K562 (cell line): ENCODE measurements around the gene BCL10. TPM values are rescaled to one million over a fixed set of nuclear protein-coding genes. Genes with fewer than 3 reads are reported as not detected.

ENCODE experiments used
- ATAC-seq: fragments of 200-7000 bp; cut with Tn5 transposase; 3 replicates; pipeline ENCODE4 v1.9.1; 2020; ENCODE audit warnings: moderate library complexity
- BruUV-seq: library from RNA; stranded (reverse); fragments of 400-500 nt; replicated peaks from 2 replicates; lab custom pipeline; 2021; lab: Mats Ljungman, UMichigan
- CTCF ChIA-PET: fragments of 300-600 bp; formaldehyde crosslinking; extraction: SDS; loops from one replicate; lab custom pipeline; 2021; ENCODE audit warnings: low intra/inter-chr PET ratio; lab: Yijun Ruan, JAX
- POLR2A ChIA-PET: fragments of 300-600, 350-650 bp; sonication (Branson Sonifier 250); formaldehyde crosslinking; extraction: SDS; loops from one replicate; lab custom pipeline; 2021; ENCODE audit warnings: antibody characterized with exemption, inconsistent platforms; lab: Yijun Ruan, JAX
- DNase-seq, 4 experiments: peaks; one replicate each; pipeline versions ENCODE4 v3.0.0 to v3.0.0-alpha.2; 2011 to 2018; ENCODE audit warnings: low spot score in 3 of 4, mixed read lengths in 3 of 4; ENCODE audit errors: extremely low read depth in 1 of 4
- FAIRE-seq: peaks from 2 replicates; lab custom pipeline; 2011; peaks lifted over from hg19 to GRCh38; lab: Jason Lieb, UNC
- H2AFZ ChIP-seq: 2 replicates; pipeline ENCODE4 v1.6.0; 2011; ENCODE audit warnings: low read depth, low read length, control low read depth, inconsistent platforms
- H3K27ac ChIP-seq: fragments of 200-600 bp; 3 replicates; pipeline ENCODE4 v1.8.0; 2011; ENCODE audit warnings: low read depth, mild to moderate bottlenecking, control low read depth, inconsistent platforms, low read length, moderate library complexity, mixed read lengths; ENCODE audit errors: extremely low read depth
- H3K27me3 ChIP-seq, 2 experiments: fragments of 300-600 bp in 1 of 2; 2 replicates in 1 of 2; 3 replicates in 1 of 2; pipeline versions ENCODE4 v1.6.0 to v1.8.0; 2011; ENCODE audit warnings: inconsistent platforms in 2 of 2, low read length in 2 of 2, mild to moderate bottlenecking in 1 of 2, mixed read lengths in 1 of 2, moderate library complexity in 1 of 2; ENCODE audit not compliant: control insufficient read depth in 2 of 2, insufficient read depth in 2 of 2
- H3K36me3 ChIP-seq: fragments of 300-600 bp; 3 replicates; pipeline ENCODE4 v1.8.0; 2011; ENCODE audit warnings: mild to moderate bottlenecking, low read length, inconsistent platforms; ENCODE audit not compliant: control insufficient read depth, insufficient read depth
- H3K4me1 ChIP-seq, 2 experiments: fragments of 200-600 bp in 1 of 2; replicated peaks in 1 of 2; 2 replicates in 1 of 2; 3 replicates in 1 of 2; pipeline versions ENCODE4 v1.5.1 to v1.8.0; 2011; ENCODE audit warnings: inconsistent platforms in 2 of 2, low read length in 2 of 2, mild to moderate bottlenecking in 1 of 2, mixed read lengths in 1 of 2, moderate library complexity in 1 of 2; ENCODE audit not compliant: control insufficient read depth in 2 of 2, insufficient read depth in 2 of 2
- H3K4me2 ChIP-seq: 2 replicates; pipeline ENCODE4 v1.6.1; 2011; ENCODE audit warnings: low read length, control low read depth, inconsistent platforms, mixed read lengths; ENCODE audit not compliant: insufficient read depth
- H3K4me3 ChIP-seq: fragments of 200-600 bp; sonication (generic), shearing (Covaris generic); 2 replicates; pipeline ENCODE4 v1.5.1; 2016; ENCODE audit warnings: control low read depth, inconsistent platforms
- H3K79me2 ChIP-seq: fragments of 200-600 bp; 3 replicates; pipeline ENCODE4 v1.8.0; 2011; ENCODE audit warnings: low read length, inconsistent platforms; ENCODE audit not compliant: control insufficient read depth, insufficient read depth
- H3K9ac ChIP-seq, 2 experiments: 2 replicates each; pipeline versions ENCODE4 v1.6.0 to v1.6.1; 2011; ENCODE audit warnings: low read depth in 2 of 2, low read length in 2 of 2, control low read depth in 1 of 2, inconsistent platforms in 1 of 2, mild to moderate bottlenecking in 1 of 2, mixed read lengths in 1 of 2; ENCODE audit not compliant: insufficient read depth in 1 of 2
- H3K9me1 ChIP-seq: one replicate; pipeline ENCODE4 v1.6.0; 2011; ENCODE audit warnings: inconsistent platforms, mild to moderate bottlenecking, low read length, moderate library complexity; ENCODE audit not compliant: control insufficient read depth, insufficient read depth
- H3K9me3 ChIP-seq: replicated peaks from 2 replicates; pipeline ENCODE4 v1.5.1; 2011; ENCODE audit warnings: low read depth, low read length, inconsistent platforms; ENCODE audit not compliant: control insufficient read depth, insufficient read depth
- H4K20me1 ChIP-seq: replicated peaks from 2 replicates; pipeline ENCODE4 v1.6.1; 2011; ENCODE audit warnings: low read length, inconsistent platforms, mixed read lengths; ENCODE audit not compliant: control insufficient read depth, insufficient read depth
- BDP1 ChIP-seq: IDR thresholded peaks from 3 replicates; pipeline ENCODE4 v1.6.1; 2011; ENCODE audit not compliant: insufficient read length, insufficient read depth
- C11orf30 ChIP-seq: fragments of 450-650 bp; IDR thresholded peaks from 2 replicates; pipeline ENCODE4 v1.6.1; 2016; ENCODE audit warnings: low read depth, mild to moderate bottlenecking
- EGR1 ChIP-seq: fragments of 450-650 bp; conservative IDR thresholded peaks from 2 replicates; pipeline ENCODE4 v1.6.1; 2017; ENCODE audit warnings: mild to moderate bottlenecking
- ESRRB ChIP-seq: fragments of 250-450 bp; sonication (Bioruptor Pico); IDR thresholded peaks from 2 replicates; pipeline ENCODE4 v1.5.0; 2020; ENCODE audit warnings: mild to moderate bottlenecking, moderate library complexity, borderline replicate concordance
- FOXK1 ChIP-seq: sonication (generic); formaldehyde crosslinking; IDR thresholded peaks from 2 replicates; pipeline ENCODE4 v1.8.0; 2022; ENCODE audit warnings: missing genetic modification reagents, mild to moderate bottlenecking, borderline replicate concordance
- MAFF ChIP-seq: IDR thresholded peaks from 2 replicates; pipeline ENCODE4 v1.6.1; 2012; ENCODE audit warnings: low read length, improper control_type of control experiment
- MAFG ChIP-seq: fragments of 450-650 bp; conservative IDR thresholded peaks from 2 replicates; pipeline ENCODE4 v1.6.1; 2016; ENCODE audit warnings: missing genetic modification characterization, missing compliant biosample characterization
- MAFK ChIP-seq: IDR thresholded peaks from 2 replicates; pipeline ENCODE4 v1.6.1; 2011; ENCODE audit warnings: low read length, improper control_type of control experiment
- MED1 ChIP-seq: sonication (generic); formaldehyde crosslinking; IDR thresholded peaks from 2 replicates; pipeline ENCODE4 v1.8.1; 2023; ENCODE audit warnings: missing genetic modification reagents, borderline replicate concordance
- TBP ChIP-seq: optimal IDR thresholded peaks from 2 replicates; pipeline ENCODE3; 2011; ENCODE audit warnings: low read depth, low read length, improper control_type of control experiment
- ZNF174 ChIP-seq: fragments of 250-450 bp; sonication (Bioruptor Pico); IDR thresholded peaks from 2 replicates; pipeline ENCODE4 v1.4.0; 2020; ENCODE audit warnings: mild to moderate bottlenecking
- ZNF316 ChIP-seq: fragments of 450-650 bp; IDR thresholded peaks from 2 replicates; pipeline ENCODE4 v1.6.1; 2016
- WGBS: fragments of 100-300 bp; shearing (Covaris generic); methylation state at CpG from one replicate; pipeline ENCODE4 v1.1.6; 2016; ENCODE audit warnings: low coverage, mixed read lengths; ENCODE audit not compliant: insufficient coverage; ENCODE audit errors: missing lambda C conversion rate; 5-methylcytosine and 5-hydroxymethylcytosine counted together
- in situ Hi-C: fragments of 300-500 bp; cut with MboI; formaldehyde crosslinking; loops from 4 replicates; pipeline ENCODE4 v1.15.0; 2018; ENCODE audit warnings: inconsistent platforms, mixed read lengths
- intact Hi-C: fragments of 100-400 bp; cut with micrococcal nuclease; formaldehyde crosslinking; loops from 2 replicates; pipeline ENCODE4 v1.14.2; 2022
- polyA plus RNA-seq, 8 experiments: library from polyadenylated mRNA; depleted of rRNA in 4 of 8; stranded (reverse) in 5 of 8; unstranded in 3 of 8; fragments of >200 nt; fragmentation: Nextera tagmentation in 2 of 8; fragmentation: Illumina TruSeq in 1 of 8; extraction: Ambion mirVana in 2 of 8; extraction: Trizol in 1 of 8; gene quantifications; 2 replicates each; pipeline versions ENCODE4 v1.2.1 to v1.2.3, GENCODE V29; 2011 to 2014; ENCODE audit warnings: inconsistent platforms in 1 of 8, missing spikeins in 1 of 8
- total RNA-seq, 7 experiments: library from RNA; depleted of rRNA in 6 of 7; stranded (reverse); fragments of >200 nt in 6 of 7; fragmentation: Illumina TruSeq in 2 of 7; extraction: Trizol in 2 of 7; gene quantifications; 2 replicates each; pipeline versions ENCODE4 v1.2.1 to v1.2.3, GENCODE V29; 2011 to 2021; ENCODE audit warnings: low replicate concordance in 1 of 7
- TF ChIP-seq, protein P1 (sequence below): sonication (generic); formaldehyde crosslinking; IDR thresholded peaks from 2 replicates; pipeline ENCODE4 v1.8.0; 2022; ENCODE audit warnings: mild to moderate bottlenecking, missing genetic modification reagents
- TF ChIP-seq, protein P2 (sequence below): fragments of 450-650 bp; IDR thresholded peaks from 2 replicates; pipeline ENCODE4 v1.6.1; 2018; ENCODE audit not compliant: partially characterized antibody

The BCL10 gene
- total and polyA plus RNA-seq, 9 of the 15 experiments (the other 6 are each of a cell fraction or from before 2014, with no cell fraction given), result 8.0 to 19.4 (median 12.3) TPM

DNA sequence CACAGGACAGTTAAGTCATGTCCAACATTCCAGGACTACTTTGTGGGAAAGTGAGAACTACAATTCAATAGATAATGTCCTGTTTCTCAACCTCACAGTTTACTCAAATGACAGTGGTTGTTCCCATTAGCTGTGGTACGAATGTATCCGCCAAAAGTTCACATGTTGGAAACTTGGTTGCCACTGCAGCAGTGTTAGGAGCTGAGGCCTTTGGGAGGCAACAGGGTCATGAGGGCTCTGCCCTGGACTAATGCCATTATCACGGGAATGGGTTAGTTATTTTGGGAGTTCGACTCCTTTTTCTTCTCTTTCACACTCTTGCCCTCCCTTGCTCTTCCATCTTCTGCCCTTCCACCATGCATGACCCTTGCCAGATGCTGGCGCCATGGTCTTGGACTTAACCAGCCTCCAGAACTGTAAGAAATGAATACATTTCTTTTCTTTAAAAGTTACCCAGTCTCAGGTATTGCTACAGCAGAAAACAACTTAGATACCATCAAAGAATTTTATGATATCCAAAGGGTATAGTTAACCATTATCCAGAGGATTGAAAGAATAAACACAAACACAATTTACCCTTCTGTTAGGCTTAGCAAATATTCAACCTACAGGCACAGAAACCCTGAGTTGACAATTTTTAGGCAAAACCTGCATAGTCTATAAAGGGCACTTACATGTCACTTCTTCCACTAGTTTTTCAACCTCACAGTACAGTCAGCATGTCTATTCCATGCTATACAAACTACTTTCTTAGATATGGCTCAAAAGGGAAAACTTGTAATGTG, 7.4 kb downstream of the BCL10 start:
- Histone ChIP-seq H3K9me3 (no peaks in the 10 kb centered on the region), H3K9me1 (no peaks in the 10 kb centered on the region), H3K27ac (no peak overlapping the region), H3K4me3 (no peak overlapping the region), H2AFZ (no peak overlapping the region), H3K36me3 (peaks cover 79% of the 10 kb centered on the region), H4K20me1 (peaks cover 2% of the 10 kb centered on the region; the same call in 1 of the 2 replicates), H3K27me3 (no peaks in the 10 kb centered on the region), H3K79me2 (peaks cover 23% of the 10 kb centered on the region), H3K9ac (no peak overlapping the region)
- CTCF ChIA-PET, result no interaction called here
- no TSS peak for BruUV-seq
- in situ Hi-C loops (no loop called here), intact Hi-C loops (no loop called here)
- POLR2A ChIA-PET, result interaction anchor here (1.3 to 1.6 kb wide), 2 partner anchors 9 to 10 kb away, joined by 4 to 6 read pairs; partner anchors contain the start of gene C1orf52
- DNase-seq (no peak), FAIRE-seq (no peak), ATAC-seq (no peak)
- TF ChIP-seq BDP1, result no peak
- TF ChIP-seq, protein P1, sequence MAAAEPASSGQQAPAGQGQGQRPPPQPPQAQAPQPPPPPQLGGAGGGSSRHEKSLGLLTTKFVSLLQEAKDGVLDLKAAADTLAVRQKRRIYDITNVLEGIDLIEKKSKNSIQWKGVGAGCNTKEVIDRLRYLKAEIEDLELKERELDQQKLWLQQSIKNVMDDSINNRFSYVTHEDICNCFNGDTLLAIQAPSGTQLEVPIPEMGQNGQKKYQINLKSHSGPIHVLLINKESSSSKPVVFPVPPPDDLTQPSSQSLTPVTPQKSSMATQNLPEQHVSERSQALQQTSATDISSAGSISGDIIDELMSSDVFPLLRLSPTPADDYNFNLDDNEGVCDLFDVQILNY, result no peak
- no peak for TF ChIP-seq TBP
- peak; percentile 77 for TF ChIP-seq ZNF316
- TF ChIP-seq ESRRB, result no peak
- TF ChIP-seq, protein P2, sequence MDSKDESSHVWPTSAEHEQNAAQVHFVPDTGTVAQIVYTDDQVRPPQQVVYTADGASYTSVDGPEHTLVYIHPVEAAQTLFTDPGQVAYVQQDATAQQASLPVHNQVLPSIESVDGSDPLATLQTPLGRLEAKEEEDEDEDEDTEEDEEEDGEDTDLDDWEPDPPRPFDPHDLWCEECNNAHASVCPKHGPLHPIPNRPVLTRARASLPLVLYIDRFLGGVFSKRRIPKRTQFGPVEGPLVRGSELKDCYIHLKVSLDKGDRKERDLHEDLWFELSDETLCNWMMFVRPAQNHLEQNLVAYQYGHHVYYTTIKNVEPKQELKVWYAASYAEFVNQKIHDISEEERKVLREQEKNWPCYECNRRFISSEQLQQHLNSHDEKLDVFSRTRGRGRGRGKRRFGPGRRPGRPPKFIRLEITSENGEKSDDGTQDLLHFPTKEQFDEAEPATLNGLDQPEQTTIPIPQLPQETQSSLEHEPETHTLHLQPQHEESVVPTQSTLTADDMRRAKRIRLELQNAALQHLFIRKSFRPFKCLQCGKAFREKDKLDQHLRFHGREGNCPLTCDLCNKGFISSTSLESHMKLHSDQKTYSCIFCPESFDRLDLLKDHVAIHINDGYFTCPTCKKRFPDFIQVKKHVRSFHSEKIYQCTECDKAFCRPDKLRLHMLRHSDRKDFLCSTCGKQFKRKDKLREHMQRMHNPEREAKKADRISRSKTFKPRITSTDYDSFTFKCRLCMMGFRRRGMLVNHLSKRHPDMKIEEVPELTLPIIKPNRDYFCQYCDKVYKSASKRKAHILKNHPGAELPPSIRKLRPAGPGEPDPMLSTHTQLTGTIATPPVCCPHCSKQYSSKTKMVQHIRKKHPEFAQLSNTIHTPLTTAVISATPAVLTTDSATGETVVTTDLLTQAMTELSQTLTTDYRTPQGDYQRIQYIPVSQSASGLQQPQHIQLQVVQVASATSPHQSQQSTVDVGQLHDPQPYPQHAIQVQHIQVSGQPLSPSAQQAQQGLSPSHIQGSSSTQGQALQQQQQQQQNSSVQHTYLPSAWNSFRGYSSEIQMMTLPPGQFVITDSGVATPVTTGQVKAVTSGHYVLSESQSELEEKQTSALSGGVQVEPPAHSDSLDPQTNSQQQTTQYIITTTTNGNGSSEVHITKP, result no peak
- peak; percentile 56; the same call in 1 of the 2 replicates for TF ChIP-seq C11orf30
- TF ChIP-seq MAFF, result peak; percentile 48
- TF ChIP-seq MED1 (CRISPR knock-in tag), result no peak
- TF ChIP-seq MAFG, result peak; percentile 55
- peak; percentile 34; the same call in 1 of the 2 replicates for TF ChIP-seq MAFK
- no peak for TF ChIP-seq FOXK1 (CRISPR knock-in tag)
- no peak for TF ChIP-seq ZNF174
- no peak for TF ChIP-seq EGR1
- TF ChIP-seq, all 486 proteins: peak for 5
- WGBS, result 87% methylated on average over 5 of the region's 5 CpGs
- no peaks in the 10 kb centered on the region; a peak in 1 of 5 replicates for H3K4me1 ChIP-seq
- no peak overlapping the region for H3K4me2 ChIP-seq
